K562 (cell line): ENCODE results near the gene EEFSEC. TPM values are rescaled to one million over a fixed set of nuclear protein-coding genes. Genes with fewer than 3 reads are reported as not detected.

Experiments used
- ATAC-seq: fragments of 200-7000 bp; cut with Tn5 transposase; 3 replicates; pipeline ENCODE4 v1.9.1; 2020; ENCODE audit warnings: moderate library complexity
- BruUV-seq: library from RNA; stranded (reverse); fragments of 400-500 nt; replicated peaks from 2 replicates; lab custom pipeline; 2021; lab: Mats Ljungman, UMichigan
- CTCF ChIA-PET: fragments of 300-600 bp; formaldehyde crosslinking; extraction: SDS; loops from one replicate; lab custom pipeline; 2021; ENCODE audit warnings: low intra/inter-chr PET ratio; lab: Yijun Ruan, JAX
- POLR2A ChIA-PET: fragments of 300-600, 350-650 bp; sonication (Branson Sonifier 250); formaldehyde crosslinking; extraction: SDS; loops from one replicate; lab custom pipeline; 2021; ENCODE audit warnings: antibody characterized with exemption, inconsistent platforms; lab: Yijun Ruan, JAX
- DNase-seq, 4 experiments: peaks; one replicate each; pipeline versions ENCODE4 v3.0.0 to v3.0.0-alpha.2; 2011 to 2018; ENCODE audit warnings: low spot score in 3 of 4, mixed read lengths in 3 of 4; ENCODE audit errors: extremely low read depth in 1 of 4
- FAIRE-seq: peaks from 2 replicates; lab custom pipeline; 2011; peaks lifted over from hg19 to GRCh38; lab: Jason Lieb, UNC
- H2AFZ ChIP-seq: 2 replicates; pipeline ENCODE4 v1.6.0; 2011; ENCODE audit warnings: low read depth, low read length, control low read depth, inconsistent platforms
- H3K27ac ChIP-seq: fragments of 200-600 bp; 3 replicates; pipeline ENCODE4 v1.8.0; 2011; ENCODE audit warnings: low read depth, mild to moderate bottlenecking, control low read depth, inconsistent platforms, low read length, moderate library complexity, mixed read lengths; ENCODE audit errors: extremely low read depth
- H3K27me3 ChIP-seq, 2 experiments: fragments of 300-600 bp in 1 of 2; 2 replicates in 1 of 2; 3 replicates in 1 of 2; pipeline versions ENCODE4 v1.6.0 to v1.8.0; 2011; ENCODE audit warnings: inconsistent platforms in 2 of 2, low read length in 2 of 2, mild to moderate bottlenecking in 1 of 2, mixed read lengths in 1 of 2, moderate library complexity in 1 of 2; ENCODE audit not compliant: control insufficient read depth in 2 of 2, insufficient read depth in 2 of 2
- H3K36me3 ChIP-seq: fragments of 300-600 bp; 3 replicates; pipeline ENCODE4 v1.8.0; 2011; ENCODE audit warnings: mild to moderate bottlenecking, low read length, inconsistent platforms; ENCODE audit not compliant: control insufficient read depth, insufficient read depth
- H3K4me1 ChIP-seq, 2 experiments: fragments of 200-600 bp in 1 of 2; replicated peaks in 1 of 2; 2 replicates in 1 of 2; 3 replicates in 1 of 2; pipeline versions ENCODE4 v1.5.1 to v1.8.0; 2011; ENCODE audit warnings: inconsistent platforms in 2 of 2, low read length in 2 of 2, mild to moderate bottlenecking in 1 of 2, mixed read lengths in 1 of 2, moderate library complexity in 1 of 2; ENCODE audit not compliant: control insufficient read depth in 2 of 2, insufficient read depth in 2 of 2
- H3K4me2 ChIP-seq: 2 replicates; pipeline ENCODE4 v1.6.1; 2011; ENCODE audit warnings: low read length, control low read depth, inconsistent platforms, mixed read lengths; ENCODE audit not compliant: insufficient read depth
- H3K4me3 ChIP-seq: fragments of 200-600 bp; sonication (generic), shearing (Covaris generic); 2 replicates; pipeline ENCODE4 v1.5.1; 2016; ENCODE audit warnings: control low read depth, inconsistent platforms
- H3K79me2 ChIP-seq: fragments of 200-600 bp; 3 replicates; pipeline ENCODE4 v1.8.0; 2011; ENCODE audit warnings: low read length, inconsistent platforms; ENCODE audit not compliant: control insufficient read depth, insufficient read depth
- H3K9ac ChIP-seq, 2 experiments: 2 replicates each; pipeline versions ENCODE4 v1.6.0 to v1.6.1; 2011; ENCODE audit warnings: low read depth in 2 of 2, low read length in 2 of 2, control low read depth in 1 of 2, inconsistent platforms in 1 of 2, mild to moderate bottlenecking in 1 of 2, mixed read lengths in 1 of 2; ENCODE audit not compliant: insufficient read depth in 1 of 2
- H3K9me1 ChIP-seq: one replicate; pipeline ENCODE4 v1.6.0; 2011; ENCODE audit warnings: inconsistent platforms, mild to moderate bottlenecking, low read length, moderate library complexity; ENCODE audit not compliant: control insufficient read depth, insufficient read depth
- H3K9me3 ChIP-seq: replicated peaks from 2 replicates; pipeline ENCODE4 v1.5.1; 2011; ENCODE audit warnings: low read depth, low read length, inconsistent platforms; ENCODE audit not compliant: control insufficient read depth, insufficient read depth
- H4K20me1 ChIP-seq: replicated peaks from 2 replicates; pipeline ENCODE4 v1.6.1; 2011; ENCODE audit warnings: low read length, inconsistent platforms, mixed read lengths; ENCODE audit not compliant: control insufficient read depth, insufficient read depth
- ARHGAP35 ChIP-seq: fragments of 450-650 bp; IDR thresholded peaks from 2 replicates; pipeline ENCODE4 v1.6.1; 2018; ENCODE audit not compliant: partially characterized antibody
- DLX4 ChIP-seq: fragments of 250-450 bp; sonication (Bioruptor Pico); IDR thresholded peaks from 2 replicates; pipeline ENCODE4 v1.6.1; 2021; ENCODE audit warnings: mild to moderate bottlenecking
- E2F5 ChIP-seq: sonication (generic); formaldehyde crosslinking; IDR thresholded peaks from 2 replicates; pipeline ENCODE4 v1.8.0; 2022; ENCODE audit warnings: mild to moderate bottlenecking, missing genetic modification reagents
- GABPB1 ChIP-seq: sonication (generic); formaldehyde crosslinking; IDR thresholded peaks from 2 replicates; pipeline ENCODE4 v1.8.0; 2022; ENCODE audit warnings: mild to moderate bottlenecking, missing genetic modification reagents
- HMGN3 ChIP-seq: IDR thresholded peaks from 2 replicates; pipeline ENCODE4 v1.6.1; 2011; ENCODE audit warnings: borderline replicate concordance, low read depth, mild to moderate bottlenecking, mixed read lengths, low read length; ENCODE audit not compliant: insufficient read length; ENCODE audit errors: extremely low read depth
- JUNB ChIP-seq: fragments of 450-650 bp; formaldehyde crosslinking; conservative IDR thresholded peaks from 2 replicates; pipeline ENCODE4 v1.4.0; 2020; ENCODE audit warnings: mild to moderate bottlenecking
- KAT2B ChIP-seq: IDR thresholded peaks from one replicate; pipeline ENCODE4 v1.6.1; 2012; ENCODE audit warnings: low read depth, mild to moderate bottlenecking, control low read depth, inconsistent platforms, low read length, moderate library complexity
- MBD1 ChIP-seq: fragments of 250-450 bp; sonication (Bioruptor Pico); IDR thresholded peaks from 2 replicates; pipeline ENCODE4 v1.8.0; 2022; ENCODE audit warnings: inconsistent platforms
- NFE2 ChIP-seq: IDR thresholded peaks from 2 replicates; pipeline ENCODE4 v1.6.1; 2014; ENCODE audit warnings: antibody characterized with exemption, low read depth
- OTX1 ChIP-seq: fragments of 450-650 bp; formaldehyde crosslinking; IDR thresholded peaks from 2 replicates; pipeline ENCODE4 v1.4.0; 2022; ENCODE audit warnings: mild to moderate bottlenecking
- PCBP1 ChIP-seq: fragments of 200-400 bp; formaldehyde crosslinking; IDR thresholded peaks from 2 replicates; pipeline ENCODE4 v1.6.1; 2018; ENCODE audit warnings: mild to moderate bottlenecking, low read depth, low read length; ENCODE audit not compliant: poor library complexity, severe bottlenecking
- PHF20 ChIP-seq: fragments of 450-650 bp; IDR thresholded peaks from 2 replicates; pipeline ENCODE4 v1.6.1; 2018; ENCODE audit not compliant: partially characterized antibody
- PTBP1 ChIP-seq: fragments of 200-400 bp; formaldehyde crosslinking; IDR thresholded peaks from 2 replicates; pipeline ENCODE4 v1.6.1; 2017; ENCODE audit warnings: low read depth, low read length
- SAFB2 ChIP-seq: fragments of 200-400 bp; formaldehyde crosslinking; IDR thresholded peaks from 2 replicates; pipeline ENCODE4 v1.6.1; 2018; ENCODE audit warnings: borderline replicate concordance, low read length, low read depth, moderate library complexity; ENCODE audit not compliant: severe bottlenecking
- SRSF7 ChIP-seq: fragments of 200-400 bp; formaldehyde crosslinking; optimal IDR thresholded peaks from 2 replicates; pipeline ENCODE3; 2017; ENCODE audit warnings: mild to moderate bottlenecking, low read depth, low read length
- STAT5A ChIP-seq: IDR thresholded peaks from 2 replicates; pipeline ENCODE4 v1.6.1; 2012; ENCODE audit warnings: low read length, inconsistent platforms, borderline replicate concordance
- TGIF2 ChIP-seq: sonication (generic); formaldehyde crosslinking; IDR thresholded peaks from 2 replicates; pipeline ENCODE4 v1.8.1; 2022; ENCODE audit warnings: mild to moderate bottlenecking, missing genetic modification reagents, moderate library complexity
- ZNF311 ChIP-seq: fragments of 250-450 bp; sonication (Bioruptor Pico); IDR thresholded peaks from 2 replicates; pipeline ENCODE4 v1.4.0; 2020; ENCODE audit warnings: mild to moderate bottlenecking, moderate library complexity
- WGBS: fragments of 100-300 bp; shearing (Covaris generic); methylation state at CpG from one replicate; pipeline ENCODE4 v1.1.6; 2016; ENCODE audit warnings: low coverage, mixed read lengths; ENCODE audit not compliant: insufficient coverage; ENCODE audit errors: missing lambda C conversion rate; 5-methylcytosine and 5-hydroxymethylcytosine counted together
- in situ Hi-C: fragments of 300-500 bp; cut with MboI; formaldehyde crosslinking; loops from 4 replicates; pipeline ENCODE4 v1.15.0; 2018; ENCODE audit warnings: inconsistent platforms, mixed read lengths
- intact Hi-C: fragments of 100-400 bp; cut with micrococcal nuclease; formaldehyde crosslinking; loops from 2 replicates; pipeline ENCODE4 v1.14.2; 2022
- polyA plus RNA-seq, 8 experiments: library from polyadenylated mRNA; depleted of rRNA in 4 of 8; stranded (reverse) in 5 of 8; unstranded in 3 of 8; fragments of >200 nt; fragmentation: Nextera tagmentation in 2 of 8; fragmentation: Illumina TruSeq in 1 of 8; extraction: Ambion mirVana in 2 of 8; extraction: Trizol in 1 of 8; gene quantifications; 2 replicates each; pipeline versions ENCODE4 v1.2.1 to v1.2.3, GENCODE V29; 2011 to 2014; ENCODE audit warnings: inconsistent platforms in 1 of 8, missing spikeins in 1 of 8
- total RNA-seq, 7 experiments: library from RNA; depleted of rRNA in 6 of 7; stranded (reverse); fragments of >200 nt in 6 of 7; fragmentation: Illumina TruSeq in 2 of 7; extraction: Trizol in 2 of 7; gene quantifications; 2 replicates each; pipeline versions ENCODE4 v1.2.1 to v1.2.3, GENCODE V29; 2011 to 2021; ENCODE audit warnings: low replicate concordance in 1 of 7
- TF ChIP-seq, protein P1 (sequence below): sonication (generic); formaldehyde crosslinking; IDR thresholded peaks from 2 replicates; pipeline ENCODE4 v1.8.1; 2023; ENCODE audit warnings: mild to moderate bottlenecking, missing genetic modification reagents

Gene EEFSEC
- total and polyA plus RNA-seq, 9 of the 15 experiments (the other 6 are each of a cell fraction or from before 2014, with no cell fraction given), result 0.35 to 11.8 (median 7.7) TPM

GRCh38 chr3:128342701-128343180 is 189.5 kb downstream of the EEFSEC start:
- TF ChIP-seq PHF20 (no peak), GABPB1 (no peak), KAT2B (no peak), TGIF2 (CRISPR knock-in tag) (no peak), PCBP1 (no peak), OTX1 (CRISPR knock-in tag) (no peak), SAFB2 (no peak), E2F5 (CRISPR knock-in tag) (no peak), SRSF7 (no peak), HMGN3 (no peak), ARHGAP35 (no peak), DLX4 (CRISPR knock-in tag) (no peak), PTBP1 (no peak), NFE2 (no peak), JUNB (no peak), ZNF311 (no peak), STAT5A (no peak), MBD1 (CRISPR knock-in tag) (no peak)
- TF ChIP-seq, protein P1, sequence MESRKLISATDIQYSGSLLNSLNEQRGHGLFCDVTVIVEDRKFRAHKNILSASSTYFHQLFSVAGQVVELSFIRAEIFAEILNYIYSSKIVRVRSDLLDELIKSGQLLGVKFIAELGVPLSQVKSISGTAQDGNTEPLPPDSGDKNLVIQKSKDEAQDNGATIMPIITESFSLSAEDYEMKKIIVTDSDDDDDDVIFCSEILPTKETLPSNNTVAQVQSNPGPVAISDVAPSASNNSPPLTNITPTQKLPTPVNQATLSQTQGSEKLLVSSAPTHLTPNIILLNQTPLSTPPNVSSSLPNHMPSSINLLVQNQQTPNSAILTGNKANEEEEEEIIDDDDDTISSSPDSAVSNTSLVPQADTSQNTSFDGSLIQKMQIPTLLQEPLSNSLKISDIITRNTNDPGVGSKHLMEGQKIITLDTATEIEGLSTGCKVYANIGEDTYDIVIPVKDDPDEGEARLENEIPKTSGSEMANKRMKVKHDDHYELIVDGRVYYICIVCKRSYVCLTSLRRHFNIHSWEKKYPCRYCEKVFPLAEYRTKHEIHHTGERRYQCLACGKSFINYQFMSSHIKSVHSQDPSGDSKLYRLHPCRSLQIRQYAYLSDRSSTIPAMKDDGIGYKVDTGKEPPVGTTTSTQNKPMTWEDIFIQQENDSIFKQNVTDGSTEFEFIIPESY, result no peak
- ChIA-PET POLR2A (no interaction called here), CTCF (no interaction called here)
- Histone ChIP-seq H3K27me3 (no peaks in the 10 kb centered on the region), H3K4me2 (no peak overlapping the region), H3K9me1 (peaks cover 2% of the 10 kb centered on the region), H3K9me3 (no peaks in the 10 kb centered on the region), H2AFZ (no peak overlapping the region), H3K9ac (peak overlapping the region in 1 of 2 experiments; percentile 78; a peak in 2 of 4 replicates), H3K27ac (no peak overlapping the region; the same call in 1 of the 3 replicates), H3K36me3 (peaks cover 11% of the 10 kb centered on the region; the same call in 2 of the 3 replicates), H3K79me2 (peaks cover 2% of the 10 kb centered on the region; the same call in 1 of the 3 replicates), H3K4me1 (peaks cover 39 to 45% of the 10 kb centered on the region in 2 experiments), H4K20me1 (no peaks in the 10 kb centered on the region), H3K4me3 (no peak overlapping the region)
- WGBS, result 83% methylated on average over 6 of the region's 8 CpGs
- in situ Hi-C loops (no loop called here), intact Hi-C loops (no loop called here)
- BruUV-seq, result no TSS peak
- FAIRE-seq (no peak), DNase-seq (no peak), ATAC-seq (no peak)
